ENCODE measurements around the gene RDH5. TPM values are rescaled to one million over a fixed set of nuclear protein-coding genes. Genes with fewer than 3 reads are reported as not detected.

Gene RDH5
- total RNA-seq, 2 donors from 2014 or later = 6.4 to 13.3 TPM

DNA sequence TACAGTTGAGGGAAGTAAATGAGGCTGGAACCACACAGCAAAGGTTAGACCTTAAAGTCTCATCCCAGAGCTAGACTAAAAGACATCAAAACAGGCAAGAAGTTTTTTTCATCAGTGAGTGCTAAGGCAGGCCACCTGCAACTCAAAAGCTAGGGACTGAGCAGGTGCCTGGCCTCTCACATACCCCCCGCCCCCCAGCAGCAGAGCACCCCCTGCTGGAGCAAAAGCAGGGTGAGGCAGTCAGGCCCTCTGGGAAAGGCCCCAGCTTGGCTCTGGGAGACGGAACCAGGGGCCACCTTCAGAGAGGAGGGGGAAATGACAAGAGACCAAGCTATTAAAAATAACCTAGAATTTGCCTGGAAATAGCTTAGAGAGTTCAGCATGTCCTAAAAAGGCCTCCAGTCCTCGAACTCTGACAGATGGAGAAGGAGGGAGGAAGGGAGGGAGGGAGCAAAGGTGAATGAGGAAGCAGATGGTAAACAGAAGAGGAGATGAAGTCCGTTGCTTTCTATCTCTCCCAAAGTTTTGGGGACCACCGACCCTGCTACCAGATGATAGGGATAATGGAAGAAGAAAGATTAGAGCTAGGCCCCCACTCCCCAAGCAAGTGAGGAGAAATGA is 14.3 kb upstream of the RDH5 start:
- no peak overlapping the region for H3K27ac Mint-ChIP-seq
- DNase-seq (ENCODE audit: low spot score in 2 of 2) (no peak), ATAC-seq (peak in 1 of 2 donors; percentile 47)
- H3K9me3 Mint-ChIP-seq = no peaks in the 10 kb centered on the region
- H3K36me3 Mint-ChIP-seq = no peaks in the 10 kb centered on the region

DNA sequence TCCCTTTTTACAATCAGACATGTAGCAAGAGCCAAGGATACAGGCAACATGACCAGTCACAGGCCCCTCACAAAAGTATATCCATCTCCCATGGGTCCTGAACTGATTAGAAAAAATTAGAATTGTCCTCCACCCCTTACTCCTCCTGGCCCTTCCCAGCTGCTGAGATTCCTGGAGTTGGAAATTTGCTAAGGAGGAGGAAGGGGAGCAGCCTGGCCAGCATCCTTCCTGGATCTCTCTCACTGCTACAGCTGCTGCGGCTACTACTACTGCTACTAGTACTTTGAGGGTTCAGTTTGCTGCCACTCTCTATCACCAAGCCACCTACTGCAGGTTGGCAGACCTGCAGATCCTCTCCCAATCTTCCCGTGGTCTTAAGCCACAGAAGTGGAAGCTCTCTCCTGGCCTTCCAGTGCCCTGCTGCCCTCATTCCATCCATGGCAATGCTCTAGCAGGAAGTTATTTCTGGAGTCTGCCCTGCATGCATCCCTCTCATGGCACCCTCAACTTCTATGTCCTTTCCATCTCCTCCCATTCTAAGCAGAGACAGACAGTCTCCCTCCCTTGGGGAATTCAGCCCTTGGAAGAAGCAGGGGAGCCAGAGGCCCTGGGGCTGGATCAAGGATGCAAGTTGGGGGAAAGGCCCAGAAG is 13.5 kb upstream of the RDH5 start:
- no peak for ATAC-seq
- no peaks in the 10 kb centered on the region for H3K9me3 Mint-ChIP-seq
- H3K36me3 Mint-ChIP-seq = no peaks in the 10 kb centered on the region
- no peak overlapping the region for H3K27ac Mint-ChIP-seq
- no peak for DNase-seq (ENCODE audit: low spot score in 2 of 2)

DNA sequence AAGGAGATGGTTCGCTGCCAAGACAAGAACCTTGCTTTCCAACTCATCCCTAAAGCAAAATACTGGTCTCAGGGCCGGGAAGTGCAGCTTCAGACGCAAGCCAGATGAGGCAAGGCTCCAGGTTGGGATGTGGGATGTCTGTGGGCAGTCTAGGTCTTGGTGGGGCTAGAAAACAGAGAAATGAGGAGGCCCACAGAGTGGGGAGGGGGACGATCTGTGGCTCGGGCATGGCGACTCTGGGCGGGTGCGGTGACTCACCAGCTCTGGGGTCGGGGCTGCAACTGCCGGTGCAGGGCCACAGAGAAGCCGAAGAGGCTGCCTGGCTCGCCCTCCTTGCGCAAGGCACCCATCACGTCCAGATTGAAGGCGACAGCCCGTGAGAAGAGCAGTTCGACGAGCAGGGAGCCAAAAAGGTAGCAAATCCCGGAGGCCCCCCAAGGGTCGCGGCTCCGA is 12.9 kb upstream of the RDH5 start:
- no peaks in the 10 kb centered on the region for H3K36me3 Mint-ChIP-seq
- no peaks in the 10 kb centered on the region for H3K9me3 Mint-ChIP-seq
- no peak overlapping the region for H3K27ac Mint-ChIP-seq
- ATAC-seq = peak; percentile 29 to 45
- no peak for DNase-seq (ENCODE audit: low spot score in 2 of 2)

DNA sequence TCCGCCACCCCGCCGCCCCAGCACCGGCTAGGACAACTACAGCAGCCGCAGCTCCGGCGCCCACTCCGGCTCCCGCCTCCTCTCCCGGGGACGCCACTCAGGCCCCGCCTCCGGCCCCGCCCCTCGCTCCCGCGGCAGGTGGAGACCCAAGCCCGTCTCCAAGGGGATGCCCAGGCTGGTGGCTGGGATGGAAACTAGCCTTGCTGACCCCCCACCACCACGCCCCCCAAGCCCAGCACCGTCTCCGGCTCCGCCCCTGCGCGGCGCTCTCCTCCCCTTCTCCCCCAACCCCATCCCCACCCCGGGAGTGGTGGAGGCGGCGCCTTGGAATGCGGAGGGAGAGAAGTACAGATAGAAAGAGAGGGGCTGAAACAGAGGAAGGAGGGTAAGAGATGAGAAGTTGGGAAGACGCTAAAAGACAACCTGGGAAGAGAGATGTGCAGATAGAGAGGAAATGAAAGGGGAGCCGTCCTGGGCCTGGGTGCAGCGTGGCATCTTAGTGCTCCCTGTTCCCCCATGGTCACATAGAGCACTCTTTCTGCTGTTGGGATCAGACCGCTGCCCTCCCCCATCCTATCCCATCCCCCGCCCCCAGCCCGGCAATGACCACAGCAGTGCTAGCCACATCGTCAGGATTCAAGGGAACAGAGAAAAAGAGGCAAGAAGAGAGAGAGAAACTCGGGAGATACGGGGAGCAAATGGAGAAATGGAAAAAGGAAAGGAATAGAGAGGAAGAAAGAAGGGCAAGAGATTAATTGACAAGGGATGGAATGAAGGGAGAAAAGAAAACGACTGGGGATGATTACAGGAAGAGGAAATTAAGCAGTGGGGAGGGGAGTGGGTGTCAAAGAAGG is 12.1 kb upstream of the RDH5 start, which contains the start of gene ITGA7:
Gene ITGA7 (minus strand): TSS at position 64 of the 854 bp plus-strand sequence. CDS start 222 bp downstream, outside the sequence.
- ATAC-seq = peak; percentile 83 to 90
- Mint-ChIP-seq H3K9me3 (no peaks in the 10 kb centered on the region), H3K36me3 (no peaks in the 10 kb centered on the region), H3K27ac (peak within 1 kb of the TSS in 1 of 2 donors; percentile 70)
- DNase-seq (ENCODE audit: low spot score in 2 of 2) = peak in 1 of 2 donors; percentile 72

DNA sequence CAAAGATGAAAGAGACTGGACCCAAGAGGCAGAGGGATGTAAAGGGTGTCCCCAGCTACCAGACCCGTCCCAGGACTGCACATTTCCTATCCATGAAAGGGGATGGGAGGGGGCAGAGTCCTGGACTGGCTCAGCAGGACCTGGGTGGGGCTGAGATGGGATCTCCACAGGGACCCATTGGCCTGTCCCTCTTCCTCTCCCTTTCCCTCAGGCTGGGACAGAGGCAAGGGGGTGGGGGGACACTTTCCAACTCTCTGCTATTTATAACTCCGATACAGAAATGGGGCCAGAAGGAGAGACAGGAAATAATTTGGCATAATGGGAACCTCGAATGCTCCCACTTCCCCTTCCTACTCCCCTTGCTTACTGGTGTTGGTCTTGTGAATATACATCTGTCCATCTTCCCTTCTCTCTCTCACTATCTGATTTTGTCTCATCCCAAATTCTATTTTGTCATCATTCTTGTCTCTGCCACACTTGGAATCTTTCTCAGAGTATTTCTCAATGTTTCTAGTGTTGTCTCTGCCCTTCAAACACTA is 11.4 kb upstream of the RDH5 start:
- H3K9me3 Mint-ChIP-seq = no peaks in the 10 kb centered on the region
- no peak for ATAC-seq
- DNase-seq (ENCODE audit: low spot score in 2 of 2) = no peak
- no peaks in the 10 kb centered on the region for H3K36me3 Mint-ChIP-seq
- H3K27ac Mint-ChIP-seq = peak overlapping the region in 1 of 2 donors; percentile 70

DNA sequence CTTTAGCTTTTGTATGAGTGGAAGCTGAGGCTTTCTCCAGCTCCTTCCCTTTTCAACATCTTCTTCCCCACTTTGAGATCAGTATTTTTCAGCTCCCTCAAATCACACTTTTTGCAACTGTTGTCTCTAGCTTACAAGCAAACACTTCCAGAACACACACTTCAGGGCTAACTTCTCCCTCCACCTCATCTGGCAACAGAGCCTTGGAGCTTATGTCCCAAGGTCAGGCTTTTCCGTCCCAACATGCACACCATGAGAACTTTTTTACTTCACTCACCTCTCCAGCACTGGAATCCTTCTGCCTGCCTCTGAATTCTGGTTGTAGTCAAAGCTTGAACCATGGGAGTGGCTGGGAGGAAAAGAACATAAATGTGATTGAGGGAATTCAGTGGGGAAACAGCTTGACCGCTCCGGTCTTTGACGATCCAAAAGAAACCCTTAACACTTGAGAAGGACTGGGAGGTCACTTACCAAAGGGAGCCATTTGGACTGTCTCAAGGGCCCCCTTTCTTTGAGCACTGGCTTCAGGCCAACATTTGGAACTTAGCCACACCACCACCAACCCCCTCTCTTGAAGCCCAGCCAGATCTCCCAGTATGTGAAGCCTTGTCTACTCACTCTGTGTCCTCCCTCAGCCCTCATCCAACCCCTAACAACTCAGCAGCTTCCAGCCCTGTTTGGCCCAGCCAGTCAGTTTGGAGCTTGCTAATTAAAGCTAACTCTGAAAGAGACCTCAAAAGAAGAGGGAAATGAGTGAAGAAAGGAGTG is 8.2 kb upstream of the RDH5 start:
- H3K36me3 Mint-ChIP-seq = no peaks in the 10 kb centered on the region
- H3K9me3 Mint-ChIP-seq = no peaks in the 10 kb centered on the region
- H3K27ac Mint-ChIP-seq = no peak overlapping the region
- ATAC-seq (no peak), DNase-seq (ENCODE audit: low spot score in 2 of 2) (no peak)

DNA sequence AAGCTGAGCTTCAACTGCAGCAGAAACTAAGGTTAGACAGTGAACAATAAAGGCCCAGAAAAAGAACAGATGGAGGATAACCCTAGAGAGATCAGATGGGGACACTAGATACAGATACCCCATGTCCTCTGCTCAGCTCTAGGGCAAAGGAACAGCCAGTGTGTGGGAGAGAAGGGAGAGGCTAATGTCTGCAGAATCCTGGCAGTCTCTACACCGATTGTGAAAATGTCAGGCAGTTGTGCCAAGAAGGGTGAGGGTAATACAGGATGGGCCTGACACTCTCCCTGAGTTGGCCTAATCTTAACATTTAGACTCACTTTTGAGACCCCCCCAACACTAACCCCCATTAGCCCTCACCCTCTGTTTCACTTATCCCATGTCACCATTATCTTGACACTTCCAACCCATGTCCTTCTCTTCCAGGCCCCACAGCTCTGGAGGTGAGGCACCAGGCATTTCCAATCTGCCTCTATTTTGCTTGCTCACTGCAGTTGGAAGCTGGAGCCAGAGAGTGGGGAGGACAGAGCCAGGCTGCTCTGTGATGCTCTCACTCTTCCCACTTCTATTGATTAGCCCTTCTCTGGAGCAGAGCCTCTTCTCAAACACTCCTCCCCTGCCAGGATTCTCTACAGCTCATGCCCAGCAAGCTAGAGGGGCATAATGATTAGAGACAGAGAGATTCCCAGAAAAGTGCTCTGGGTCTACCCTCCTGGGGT is 7.3 kb upstream of the RDH5 start:
- H3K36me3 Mint-ChIP-seq = no peaks in the 10 kb centered on the region
- no peak overlapping the region for H3K27ac Mint-ChIP-seq
- ATAC-seq = no peak
- H3K9me3 Mint-ChIP-seq = no peaks in the 10 kb centered on the region
- DNase-seq (ENCODE audit: low spot score in 2 of 2) = no peak

DNA sequence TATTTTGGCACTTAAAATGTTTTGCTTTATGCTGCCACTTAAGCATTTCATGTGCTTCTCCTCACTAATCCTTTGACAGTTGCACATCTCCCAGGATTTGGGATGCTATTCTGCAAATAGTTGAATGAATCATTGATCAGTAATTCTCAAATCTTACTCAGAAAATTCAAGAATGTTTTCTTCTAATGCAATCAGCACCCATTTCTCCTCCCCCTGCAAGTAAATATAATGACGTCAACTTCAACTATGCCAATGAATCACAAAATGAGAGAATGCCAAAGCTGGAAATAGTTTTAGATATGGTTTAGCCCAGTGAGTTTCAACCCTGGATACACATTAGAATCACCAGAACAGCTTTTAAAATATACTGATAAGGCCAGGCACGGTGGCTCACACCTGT is 6.5 kb upstream of the RDH5 start:
- DNase-seq (ENCODE audit: low spot score in 2 of 2) (no peak), ATAC-seq (no peak)
- H3K27ac Mint-ChIP-seq = no peak overlapping the region

DNA sequence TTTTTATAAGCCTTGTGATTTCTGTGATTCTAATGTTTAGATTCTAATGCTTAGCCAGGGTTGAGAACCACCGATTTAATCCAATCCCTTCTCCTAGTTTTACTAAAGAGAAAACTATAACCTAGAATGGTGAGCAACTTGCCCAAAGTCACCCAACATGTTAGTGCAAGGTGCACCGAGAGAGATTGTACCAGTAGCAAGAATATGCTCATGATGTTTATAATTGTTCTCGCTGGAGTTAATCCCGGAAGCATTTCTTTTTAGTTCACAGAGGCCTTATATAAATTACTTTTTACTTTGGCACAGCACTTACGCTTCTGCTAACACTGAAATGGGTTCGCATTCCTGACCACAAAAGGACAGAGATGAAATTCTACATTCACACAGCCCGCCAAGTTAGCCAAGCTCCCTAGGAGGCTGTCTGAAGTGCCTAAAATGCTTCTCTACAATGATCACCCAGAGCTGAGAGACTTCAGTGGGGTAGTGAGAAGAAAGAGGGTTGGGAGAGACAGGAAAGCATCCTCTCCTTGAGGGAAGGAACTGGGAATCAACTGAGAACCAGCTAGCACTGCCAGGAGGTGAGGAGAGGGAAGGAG is 4.9 kb upstream of the RDH5 start:
- Mint-ChIP-seq H3K9me3 (no peaks in the 10 kb centered on the region), H3K36me3 (no peaks in the 10 kb centered on the region), H3K27ac (peak overlapping the region; percentile 92 to 99)
- DNase-seq (ENCODE audit: low spot score in 2 of 2) (no peak), ATAC-seq (no peak)

More for the DNA sequence above, 6.5 kb upstream of the RDH5 start:
- Mint-ChIP-seq H3K36me3 (no peaks in the 10 kb centered on the region), H3K9me3 (no peaks in the 10 kb centered on the region)

DNA sequence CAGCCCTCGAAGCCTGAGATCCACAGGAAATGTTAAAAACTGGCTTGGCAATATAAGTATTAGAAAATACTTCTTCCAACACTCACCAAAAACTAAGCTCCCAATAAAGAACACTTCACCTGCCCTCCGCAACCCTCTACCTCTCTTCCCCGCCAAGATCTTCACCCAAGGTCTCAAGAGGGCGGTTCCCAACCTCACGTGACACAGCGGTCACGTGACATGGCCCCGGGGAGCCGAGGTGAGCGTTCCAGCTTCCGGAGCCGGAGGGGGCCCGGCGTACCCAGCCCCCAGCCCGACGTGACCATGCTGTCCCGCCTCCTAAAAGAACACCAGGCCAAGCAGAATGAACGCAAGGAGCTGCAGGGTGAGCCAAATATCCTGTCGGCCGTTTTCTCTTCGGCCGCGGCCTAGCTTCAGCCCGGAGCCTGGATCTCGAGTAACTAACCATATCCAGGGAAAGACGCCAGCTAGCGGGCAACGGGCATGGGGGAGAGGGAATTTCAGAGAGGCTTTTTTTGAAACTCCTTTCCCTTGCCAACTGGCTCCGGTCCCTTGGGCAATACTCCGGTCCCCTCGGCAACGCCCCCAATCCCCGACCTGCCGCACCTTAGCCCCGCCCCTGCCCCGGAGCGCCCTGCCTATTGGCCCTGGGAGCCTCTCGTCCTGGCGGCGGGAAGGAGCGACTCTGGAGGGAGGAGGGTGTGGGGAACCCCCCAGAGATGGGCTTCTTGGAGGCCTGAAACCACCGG is 4.2 kb upstream of the RDH5 start, which contains the start of gene BLOC1S1:
Gene BLOC1S1 (plus strand): TSS at position 214 of the 749 bp plus-strand sequence. CDS start 6 bp downstream, at position 220.
- DNase-seq (ENCODE audit: low spot score in 2 of 2) = peak; percentile 90 to 96
- peak; percentile 80 to 96 for ATAC-seq
- Mint-ChIP-seq H3K36me3 (no peaks in the 10 kb centered on the region), H3K27ac (peak within 1 kb of the TSS; percentile 92 to 99), H3K9me3 (no peaks in the 10 kb centered on the region)

DNA sequence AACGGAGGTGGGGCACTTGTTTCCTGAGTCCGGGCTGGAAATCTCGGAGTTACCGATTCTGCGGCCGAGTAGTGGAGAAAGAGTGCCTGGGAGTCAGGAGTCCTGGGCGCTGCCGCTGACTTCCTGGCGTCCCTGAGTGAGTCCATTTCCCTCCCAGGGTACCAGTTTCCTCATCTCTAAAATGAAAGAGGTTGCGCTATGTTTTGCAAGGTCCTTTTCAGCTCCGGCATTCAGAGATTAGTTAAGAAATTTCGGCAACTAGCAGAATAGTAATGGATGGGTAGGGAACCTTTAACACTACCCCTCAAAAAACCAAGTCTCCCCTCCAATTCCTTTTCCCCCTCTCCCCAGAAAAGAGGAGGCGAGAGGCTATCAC is 3.6 kb upstream of the RDH5 start:
- no peak for ATAC-seq
- Mint-ChIP-seq H3K27ac (peak overlapping the region; percentile 92 to 99), H3K36me3 (no peaks in the 10 kb centered on the region), H3K9me3 (no peaks in the 10 kb centered on the region)
- no peak for DNase-seq (ENCODE audit: low spot score in 2 of 2)

DNA sequence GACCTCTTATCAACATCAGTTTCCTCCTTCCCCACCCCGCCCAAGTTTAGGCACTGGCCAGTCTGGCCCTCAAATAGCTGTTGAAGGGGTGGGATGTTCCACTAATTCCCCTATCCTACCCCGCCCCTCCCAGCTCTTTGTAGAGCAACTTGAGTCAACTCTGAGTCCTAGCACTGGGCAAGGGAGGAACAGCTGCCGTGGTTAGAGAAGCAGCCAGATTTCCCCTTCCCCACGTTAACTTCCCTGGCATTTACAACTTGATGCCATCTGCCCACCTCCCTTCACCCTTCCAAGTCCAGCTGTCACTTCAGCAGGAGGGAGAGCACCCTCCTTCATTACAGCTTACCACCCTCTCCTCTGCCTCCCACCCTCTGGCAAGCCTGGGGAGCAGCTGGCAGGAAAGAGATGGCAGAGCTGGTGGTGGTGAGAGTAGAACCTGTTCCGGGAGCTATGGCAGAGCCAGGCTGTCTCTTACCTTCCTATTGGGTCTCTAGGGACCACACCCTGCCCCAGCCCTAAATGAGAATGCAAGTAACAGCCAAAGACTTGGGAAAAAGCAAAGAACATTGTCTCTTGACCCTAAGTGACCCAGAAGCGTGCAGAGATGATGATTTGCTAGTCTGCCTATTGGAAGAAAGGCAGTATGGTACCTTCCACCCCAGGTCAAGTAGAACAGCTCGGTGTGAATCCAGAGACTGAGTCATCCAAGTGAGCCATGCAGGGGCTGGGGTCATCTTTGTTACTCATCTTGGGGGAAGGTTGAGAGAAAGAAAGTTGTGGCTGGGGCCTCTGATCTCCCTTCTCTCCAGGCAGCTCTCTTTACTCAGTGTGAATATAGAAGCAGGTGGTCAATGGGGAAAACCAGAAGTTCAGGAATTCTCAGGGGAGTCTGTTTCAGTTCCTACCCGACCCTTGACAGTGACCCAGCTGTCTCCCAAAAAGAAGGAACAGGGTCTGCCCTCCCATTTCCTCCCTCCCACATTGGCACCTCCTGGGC is 2.9 kb upstream of the RDH5 start:
- DNase-seq (ENCODE audit: low spot score in 2 of 2) = peak in 1 of 2 donors; percentile 71
- Mint-ChIP-seq H3K36me3 (no peaks in the 10 kb centered on the region), H3K27ac (peak overlapping the region; percentile 92 to 99), H3K9me3 (no peaks in the 10 kb centered on the region)
- peak; percentile 51 to 81 for ATAC-seq

DNA sequence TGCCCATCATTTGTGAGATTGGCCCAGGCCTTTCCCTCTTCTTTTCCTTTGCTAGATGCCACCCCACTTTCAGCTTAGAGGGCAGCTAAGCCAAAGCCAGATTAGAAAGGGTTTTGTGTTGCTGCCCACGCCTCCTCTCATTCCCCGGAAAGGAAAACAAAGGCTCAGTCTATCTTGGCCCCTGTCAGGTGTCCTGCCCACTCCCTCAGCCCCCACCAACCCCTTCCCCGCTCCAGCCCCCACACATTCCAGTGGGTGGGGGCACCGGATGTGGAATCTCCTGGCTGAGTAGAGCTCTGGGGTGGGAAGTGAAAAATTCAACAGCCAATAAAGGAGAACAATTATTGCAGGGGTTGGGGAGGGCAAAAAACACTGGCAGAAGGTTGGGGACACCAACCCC is 2.2 kb upstream of the RDH5 start:
- Mint-ChIP-seq H3K27ac (peak overlapping the region in 1 of 2 donors; percentile 92), H3K9me3 (no peaks in the 10 kb centered on the region), H3K36me3 (no peaks in the 10 kb centered on the region)
- DNase-seq (ENCODE audit: low spot score in 2 of 2) = no peak
- ATAC-seq = no peak
